ENCODE results near the gene CHP2.

DNA sequence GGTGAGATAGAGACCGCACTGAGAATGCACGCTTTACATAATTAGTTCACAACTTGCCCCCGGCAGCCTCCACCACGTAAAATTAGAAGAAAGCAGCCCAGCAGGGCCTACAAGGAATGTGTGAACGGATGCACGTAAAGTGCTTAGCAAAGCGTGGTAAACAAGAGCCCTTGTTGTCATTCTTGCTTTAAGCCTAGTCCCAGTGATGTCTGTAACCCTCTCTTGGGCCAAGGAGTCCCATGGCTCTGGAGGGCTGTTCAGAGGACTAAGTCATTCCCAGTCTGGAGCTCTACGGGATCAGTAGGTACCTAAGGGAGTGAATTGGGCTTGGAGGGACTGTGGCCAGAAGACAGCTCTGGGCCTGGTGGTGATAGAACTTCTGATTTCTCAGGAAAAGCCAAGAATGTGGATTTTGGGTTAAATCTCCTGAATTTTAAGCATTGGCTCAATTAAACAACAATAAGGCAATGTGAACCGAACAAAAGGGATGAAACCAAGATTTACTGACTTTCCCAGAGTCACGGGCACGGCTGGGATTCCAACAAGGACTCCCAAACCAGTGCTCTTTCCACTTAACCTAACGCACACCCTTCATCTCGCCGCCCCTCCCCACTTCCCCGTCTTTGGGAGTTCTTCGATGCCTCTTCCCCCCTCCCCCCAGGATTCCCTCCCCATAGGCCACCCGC lies 775 bp upstream of the CHP2 start:
- TF ChIP-seq CTCF (IDR thresholded peaks at IDR 0.05), result no peak
- no peak for TF ChIP-seq POLR2A (IDR thresholded peaks at IDR 0.05)

Measured in thyroid gland (tissue), 4 donors.